ENCODE data around the gene TEX13A. TPM values are rescaled to one million over a fixed set of nuclear protein-coding genes. Genes with fewer than 3 reads are reported as not detected.
A peak's percentile ranks its signal among the peaks of the same experiment; 100 is the strongest.

The TEX13A gene
- total and polyA plus RNA-seq, 10 of the 15 experiments (the other 5 are each of a cell fraction or from before 2014, with no cell fraction given) = not detected

GRCh38 chrX:105209406-105209805 lies 11.1 kb downstream of the TEX13A start:
- BruUV-seq (replicated peaks) = no TSS peak

DNA sequence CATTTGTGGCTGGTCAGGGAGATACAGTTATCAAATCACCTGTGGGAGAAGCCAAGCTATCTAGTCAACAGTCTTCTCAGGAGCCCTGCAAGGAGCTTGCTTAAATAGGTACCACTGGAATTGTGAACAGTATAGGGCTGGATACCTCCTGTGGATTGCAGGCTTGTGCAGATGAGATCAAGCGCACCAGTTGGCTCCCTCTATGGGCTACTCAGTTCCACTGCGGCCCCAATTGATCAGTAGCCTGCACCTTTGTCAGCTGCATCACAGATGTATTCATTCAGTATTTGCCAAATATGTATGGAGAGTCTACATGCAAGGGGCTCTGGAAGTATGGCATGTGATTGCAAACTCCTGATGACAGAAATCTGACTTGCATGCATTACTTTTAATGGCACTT lies 28.6 kb downstream of the TEX13A start:
- in situ Hi-C loops (cut with MboI) = no loop called here
- Histone ChIP-seq H3K4me2 (ENCODE audit: control insufficient read depth, insufficient read depth) (no peak overlapping the region), H3K4me3 (no peak overlapping the region), H3K79me2 (ENCODE audit: control insufficient read depth, insufficient read depth, low read length) (no peaks in the 10 kb centered on the region), H3K27ac (ENCODE audit: control insufficient read depth, insufficient read depth) (no peak overlapping the region), H3K36me3 (ENCODE audit: control insufficient read depth in 2 of 2, insufficient read depth in 2 of 2, low read length in 1 of 2) (no peaks in the 10 kb centered on the region), H3K9me3 (replicated peaks; ENCODE audit: control insufficient read depth, insufficient read depth, low read length) (no peaks in the 10 kb centered on the region), H3K4me1 (ENCODE audit: control insufficient read depth, insufficient read depth, low read length) (no peaks in the 10 kb centered on the region), H4K20me1 (ENCODE audit: control insufficient read depth, insufficient read depth) (no peaks in the 10 kb centered on the region), H3K27me3 (replicated peaks in 1 of 2; ENCODE audit: control insufficient read depth in 2 of 2, insufficient read depth in 2 of 2, low read length in 1 of 2) (no peaks in the 10 kb centered on the region), H2AFZ (ENCODE audit: control insufficient read depth, low read depth, low read length) (no peak overlapping the region), H3K9ac (ENCODE audit: control insufficient read depth, insufficient read depth, low read length) (no peak overlapping the region)
- DNase-seq (ENCODE audit: low read depth, low spot score) (no peak), FAIRE-seq (no peak), ATAC-seq (peak; percentile 77)
- no TSS peak for BruUV-seq (replicated peaks)
- 16% methylated on average over 2 of the region's 2 CpGs for WGBS (ENCODE audit: insufficient coverage, insufficient replicate concordance, low lambda C conversion rate, missing lambda C conversion rate)
- ChIA-PET POLR2A (no interaction called here), CTCF (interaction anchor here (1.0 to 1.6 kb wide), 3 partner anchors 14 to 267 kb away, joined by 3 read pairs; no protein-coding TSS in a partner anchor), RAD21 (ENCODE audit: unreplicated experiment) (no interaction called here), SMC1A (ENCODE audit: uncharacterized antibody, unreplicated experiment) (no interaction called here)
- TF ChIP-seq ZBTB33 (IDR thresholded peaks at IDR 0.05) = no peak
- TF ChIP-seq, protein P1, sequence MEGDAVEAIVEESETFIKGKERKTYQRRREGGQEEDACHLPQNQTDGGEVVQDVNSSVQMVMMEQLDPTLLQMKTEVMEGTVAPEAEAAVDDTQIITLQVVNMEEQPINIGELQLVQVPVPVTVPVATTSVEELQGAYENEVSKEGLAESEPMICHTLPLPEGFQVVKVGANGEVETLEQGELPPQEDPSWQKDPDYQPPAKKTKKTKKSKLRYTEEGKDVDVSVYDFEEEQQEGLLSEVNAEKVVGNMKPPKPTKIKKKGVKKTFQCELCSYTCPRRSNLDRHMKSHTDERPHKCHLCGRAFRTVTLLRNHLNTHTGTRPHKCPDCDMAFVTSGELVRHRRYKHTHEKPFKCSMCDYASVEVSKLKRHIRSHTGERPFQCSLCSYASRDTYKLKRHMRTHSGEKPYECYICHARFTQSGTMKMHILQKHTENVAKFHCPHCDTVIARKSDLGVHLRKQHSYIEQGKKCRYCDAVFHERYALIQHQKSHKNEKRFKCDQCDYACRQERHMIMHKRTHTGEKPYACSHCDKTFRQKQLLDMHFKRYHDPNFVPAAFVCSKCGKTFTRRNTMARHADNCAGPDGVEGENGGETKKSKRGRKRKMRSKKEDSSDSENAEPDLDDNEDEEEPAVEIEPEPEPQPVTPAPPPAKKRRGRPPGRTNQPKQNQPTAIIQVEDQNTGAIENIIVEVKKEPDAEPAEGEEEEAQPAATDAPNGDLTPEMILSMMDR (IDR thresholded peaks at IDR 0.05 in 2 of 3, conservative IDR thresholded peaks at IDR 0.05 in 1 of 3; ENCODE audit: control insufficient read depth in 2 of 3, extremely low read depth in 1 of 3, insufficient read depth in 1 of 3, low read depth in 3 of 3, low read length in 3 of 3) = peak; percentile 24 to 38 (median 36); a peak in 4 of 6 replicates
- intact Hi-C loops (cut with micrococcal nuclease; ENCODE audit: unreplicated experiment) = loop anchor here (2.0 to 10.0 kb wide), 2 partner anchors 269 to 627 kb away; partner anchors contain the start of gene IL1RAPL2

More at GRCh38 chrX:105209406-105209805, 11.1 kb downstream of the TEX13A start:
- Histone ChIP-seq H3K79me2 (ENCODE audit: control insufficient read depth, insufficient read depth, low read length) (no peaks in the 10 kb centered on the region), H3K9me3 (replicated peaks; ENCODE audit: control insufficient read depth, insufficient read depth, low read length) (no peaks in the 10 kb centered on the region), H3K9ac (ENCODE audit: control insufficient read depth, insufficient read depth, low read length) (no peak overlapping the region), H3K36me3 (ENCODE audit: control insufficient read depth in 2 of 2, insufficient read depth in 2 of 2, low read length in 1 of 2) (no peaks in the 10 kb centered on the region), H4K20me1 (ENCODE audit: control insufficient read depth, insufficient read depth) (no peaks in the 10 kb centered on the region), H3K4me3 (no peak overlapping the region), H2AFZ (ENCODE audit: control insufficient read depth, low read depth, low read length) (no peak overlapping the region), H3K27me3 (replicated peaks in 1 of 2; ENCODE audit: control insufficient read depth in 2 of 2, insufficient read depth in 2 of 2, low read length in 1 of 2) (no peaks in the 10 kb centered on the region), H3K4me1 (ENCODE audit: control insufficient read depth, insufficient read depth, low read length) (no peaks in the 10 kb centered on the region), H3K27ac (ENCODE audit: control insufficient read depth, insufficient read depth) (no peak overlapping the region), H3K4me2 (ENCODE audit: control insufficient read depth, insufficient read depth) (no peak overlapping the region)
- RAD21 ChIA-PET (ENCODE audit: unreplicated experiment) = no interaction called here
- in situ Hi-C loops (cut with MboI) (no loop called here), intact Hi-C loops (cut with micrococcal nuclease; ENCODE audit: unreplicated experiment) (no loop called here)
- FAIRE-seq (no peak), DNase-seq (ENCODE audit: low read depth, low spot score) (no peak), ATAC-seq (no peak)
- POLR2A ChIA-PET = no interaction called here
- TF ChIP-seq YBX1 (IDR thresholded peaks at IDR 0.05) (no peak), EED (IDR thresholded peaks at IDR 0.05; ENCODE audit: low read depth) (no peak), BHLHE40 (IDR thresholded peaks at IDR 0.05; ENCODE audit: borderline replicate concordance in 1 of 2, low read depth in 2 of 2, low read length in 1 of 2) (no peak), POU2F2 (IDR thresholded peaks at IDR 0.05; ENCODE audit: borderline replicate concordance, low read depth, low read length) (no peak)
- TF ChIP-seq, protein P2, sequence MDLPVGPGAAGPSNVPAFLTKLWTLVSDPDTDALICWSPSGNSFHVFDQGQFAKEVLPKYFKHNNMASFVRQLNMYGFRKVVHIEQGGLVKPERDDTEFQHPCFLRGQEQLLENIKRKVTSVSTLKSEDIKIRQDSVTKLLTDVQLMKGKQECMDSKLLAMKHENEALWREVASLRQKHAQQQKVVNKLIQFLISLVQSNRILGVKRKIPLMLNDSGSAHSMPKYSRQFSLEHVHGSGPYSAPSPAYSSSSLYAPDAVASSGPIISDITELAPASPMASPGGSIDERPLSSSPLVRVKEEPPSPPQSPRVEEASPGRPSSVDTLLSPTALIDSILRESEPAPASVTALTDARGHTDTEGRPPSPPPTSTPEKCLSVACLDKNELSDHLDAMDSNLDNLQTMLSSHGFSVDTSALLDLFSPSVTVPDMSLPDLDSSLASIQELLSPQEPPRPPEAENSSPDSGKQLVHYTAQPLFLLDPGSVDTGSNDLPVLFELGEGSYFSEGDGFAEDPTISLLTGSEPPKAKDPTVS (IDR thresholded peaks at IDR 0.05; ENCODE audit: low read depth, low read length) = no peak
- SMC1A ChIA-PET (ENCODE audit: uncharacterized antibody, unreplicated experiment) = no interaction called here
- CTCF ChIA-PET = interaction anchor here (1.0 to 2.2 kb wide), 2 partner anchors 19 to 419 kb away, joined by 3 to 10 read pairs; no protein-coding TSS in a partner anchor
